HG03442 (cell line): ENCODE results near the gene PLEKHG3.

Experiments used
- ATAC-seq: cut with Tn5 transposase; IDR thresholded peaks from one replicate; pipeline ENCODE4 v1.9.1; 2021; ENCODE audit warnings: mild to moderate bottlenecking, moderate library complexity; ENCODE audit not compliant: unreplicated experiment

PLEKHG3 gene

GRCh38 chr14:64762044-64763034 lies 58.1 kb downstream of the PLEKHG3 start:
- no peak for ATAC-seq

GRCh38 chr14:64763085-64763782 lies 59.0 kb downstream of the PLEKHG3 start:
- no peak for ATAC-seq

GRCh38 chr14:64763801-64764621 lies 59.8 kb downstream of the PLEKHG3 start:
- ATAC-seq, result no peak

- peak; percentile 54 for ATAC-seq
These were observed 60.7 kb downstream of the PLEKHG3 start for GRCh38 chr14:64764641-64765520.

- ATAC-seq, result no peak
These were observed 61.6 kb downstream of the PLEKHG3 start for GRCh38 chr14:64765740-64766302.

GRCh38 chr14:64766430-64767151 lies 62.4 kb downstream of the PLEKHG3 start:
- ATAC-seq, result no peak

- no peak for ATAC-seq
These were observed 63.2 kb downstream of the PLEKHG3 start for GRCh38 chr14:64767215-64767964.

GRCh38 chr14:64768401-64769095 lies 64.3 kb downstream of the PLEKHG3 start:
- ATAC-seq, result no peak

GRCh38 chr14:64769096-64770020 lies 65.1 kb downstream of the PLEKHG3 start:
- no peak for ATAC-seq

- ATAC-seq, result no peak
These were observed 66.5 kb downstream of the PLEKHG3 start for GRCh38 chr14:64770751-64771150.

- no peak for ATAC-seq
These were observed 66.9 kb downstream of the PLEKHG3 start for GRCh38 chr14:64771161-64771560.

GRCh38 chr14:64772397-64772950 lies 68.2 kb downstream of the PLEKHG3 start:
- no peak for ATAC-seq

GRCh38 chr14:64773046-64773445 lies 68.8 kb downstream of the PLEKHG3 start:
- ATAC-seq, result no peak

- ATAC-seq, result no peak
These were observed 69.4 kb downstream of the PLEKHG3 start for GRCh38 chr14:64773577-64773976.

GRCh38 chr14:64774272-64774671 lies 70.0 kb downstream of the PLEKHG3 start:
- ATAC-seq, result no peak

- no peak for ATAC-seq
These were observed 71.0 kb downstream of the PLEKHG3 start for GRCh38 chr14:64775081-64775777.
